GM21717 (cell line): ENCODE measurements around the gene ULK4.
"Not testable (repeated sequence)": the region's sequence is repeated elsewhere in the genome, so short reads cannot be mapped to it uniquely, and the experiment has no call there.

Source experiments
- ATAC-seq: cut with Tn5 transposase; IDR thresholded peaks from one replicate; pipeline ENCODE4 v1.9.1; 2021; ENCODE audit warnings: mild to moderate bottlenecking, moderate library complexity; ENCODE audit not compliant: unreplicated experiment

Gene ULK4

GRCh38 chr3:41583014-41583413 lies 378.9 kb downstream of the ULK4 start:
- no peak for ATAC-seq

GRCh38 chr3:41581700-41582099 lies 380.2 kb downstream of the ULK4 start:
- ATAC-seq = peak; percentile 97

GRCh38 chr3:41580274-41580959 lies 381.5 kb downstream of the ULK4 start:
- no peak for ATAC-seq

- ATAC-seq = no peak
Observed at GRCh38 chr3:41579861-41580260, 382.0 kb downstream of the ULK4 start.

- no peak for ATAC-seq
Observed at GRCh38 chr3:41578798-41579197, 383.1 kb downstream of the ULK4 start.

GRCh38 chr3:41575724-41576123 lies 386.2 kb downstream of the ULK4 start:
- no peak for ATAC-seq

GRCh38 chr3:41574900-41575299 lies 387.0 kb downstream of the ULK4 start:
- ATAC-seq = no peak

GRCh38 chr3:41573591-41573990 lies 388.3 kb downstream of the ULK4 start:
- no peak for ATAC-seq

- no peak for ATAC-seq
Observed at GRCh38 chr3:41572092-41572491, 389.8 kb downstream of the ULK4 start.

GRCh38 chr3:41569632-41570305 lies 392.1 kb downstream of the ULK4 start:
- no peak for ATAC-seq

- ATAC-seq = no peak
Observed at GRCh38 chr3:41565948-41566514, 395.9 kb downstream of the ULK4 start.

- no peak for ATAC-seq
Observed at GRCh38 chr3:41565003-41565402, 396.9 kb downstream of the ULK4 start.

- ATAC-seq = not testable (repeated sequence)
Observed at GRCh38 chr3:41556245-41556644, 405.7 kb downstream of the ULK4 start.

- no peak for ATAC-seq
Observed at GRCh38 chr3:41532976-41533375, 428.9 kb downstream of the ULK4 start.

GRCh38 chr3:41526995-41527573 lies 434.8 kb downstream of the ULK4 start:
- no peak for ATAC-seq

GRCh38 chr3:41525303-41526064 lies 436.4 kb downstream of the ULK4 start:
- ATAC-seq = no peak

- ATAC-seq = no peak
Observed at GRCh38 chr3:41523897-41524296, 438.0 kb downstream of the ULK4 start.

GRCh38 chr3:41522612-41523011 lies 439.3 kb downstream of the ULK4 start:
- peak; percentile 83 for ATAC-seq

- no peak for ATAC-seq
Observed at GRCh38 chr3:41521010-41521655, 440.8 kb downstream of the ULK4 start.

- no peak for ATAC-seq
Observed at GRCh38 chr3:41519746-41520145, 442.2 kb downstream of the ULK4 start.

GRCh38 chr3:41518626-41519025 lies 443.3 kb downstream of the ULK4 start:
- no peak for ATAC-seq
